Measurements from ENCODE around the gene ULBP1. TPM values are rescaled to one million over a fixed set of nuclear protein-coding genes. Genes with fewer than 3 reads are reported as not detected.
"Not testable (repeated sequence)": the region's sequence is repeated elsewhere in the genome, so short reads cannot be mapped to it uniquely, and the experiment has no call there.

ULBP1 gene
- total RNA-seq, 1 donor from 2014 or later = 29.8 TPM

GRCh38 chr6:149924206-149924932 is 39.4 kb upstream of the ULBP1 start:
- no peak for TF ChIP-seq CTCF (IDR thresholded peaks at IDR 0.05)
- DNase-seq (ENCODE audit: low spot score) = no peak
- Mint-ChIP-seq H3K4me3 (ENCODE audit: unreplicated experiment) (no peak overlapping the region), H3K27ac (ENCODE audit: unreplicated experiment) (no peak overlapping the region), H3K4me1 (ENCODE audit: low read depth) (peaks cover 25% of the 10 kb centered on the region), H3K9me3 (ENCODE audit: low read depth) (no peaks in the 10 kb centered on the region), H3K36me3 (ENCODE audit: low read depth) (peaks cover 2% of the 10 kb centered on the region), H3K27me3 (ENCODE audit: low read depth) (peaks cover 23% of the 10 kb centered on the region)

GRCh38 chr6:149924933-149925252 is 38.9 kb upstream of the ULBP1 start:
- Mint-ChIP-seq H3K36me3 (ENCODE audit: low read depth) (peaks cover 2% of the 10 kb centered on the region), H3K4me3 (ENCODE audit: unreplicated experiment) (peak overlapping the region; percentile 79), H3K27ac (ENCODE audit: unreplicated experiment) (no peak overlapping the region), H3K4me1 (ENCODE audit: low read depth) (peaks cover 25% of the 10 kb centered on the region), H3K9me3 (ENCODE audit: low read depth) (no peaks in the 10 kb centered on the region), H3K27me3 (ENCODE audit: low read depth) (peaks cover 28% of the 10 kb centered on the region)
- no peak for TF ChIP-seq CTCF (IDR thresholded peaks at IDR 0.05)
- DNase-seq (ENCODE audit: low spot score) = no peak

- no peak for DNase-seq (ENCODE audit: low spot score)
- Mint-ChIP-seq H3K27me3 (ENCODE audit: low read depth) (peaks cover 34% of the 10 kb centered on the region), H3K36me3 (ENCODE audit: low read depth) (no peaks in the 10 kb centered on the region), H3K9me3 (ENCODE audit: low read depth) (no peaks in the 10 kb centered on the region), H3K4me1 (ENCODE audit: low read depth) (peaks cover 25% of the 10 kb centered on the region), H3K27ac (ENCODE audit: unreplicated experiment) (no peak overlapping the region), H3K4me3 (ENCODE audit: unreplicated experiment) (peak overlapping the region; percentile 79)
- TF ChIP-seq CTCF (IDR thresholded peaks at IDR 0.05) = no peak
These were observed 38.3 kb upstream of the ULBP1 start for GRCh38 chr6:149925253-149925973.

DNA sequence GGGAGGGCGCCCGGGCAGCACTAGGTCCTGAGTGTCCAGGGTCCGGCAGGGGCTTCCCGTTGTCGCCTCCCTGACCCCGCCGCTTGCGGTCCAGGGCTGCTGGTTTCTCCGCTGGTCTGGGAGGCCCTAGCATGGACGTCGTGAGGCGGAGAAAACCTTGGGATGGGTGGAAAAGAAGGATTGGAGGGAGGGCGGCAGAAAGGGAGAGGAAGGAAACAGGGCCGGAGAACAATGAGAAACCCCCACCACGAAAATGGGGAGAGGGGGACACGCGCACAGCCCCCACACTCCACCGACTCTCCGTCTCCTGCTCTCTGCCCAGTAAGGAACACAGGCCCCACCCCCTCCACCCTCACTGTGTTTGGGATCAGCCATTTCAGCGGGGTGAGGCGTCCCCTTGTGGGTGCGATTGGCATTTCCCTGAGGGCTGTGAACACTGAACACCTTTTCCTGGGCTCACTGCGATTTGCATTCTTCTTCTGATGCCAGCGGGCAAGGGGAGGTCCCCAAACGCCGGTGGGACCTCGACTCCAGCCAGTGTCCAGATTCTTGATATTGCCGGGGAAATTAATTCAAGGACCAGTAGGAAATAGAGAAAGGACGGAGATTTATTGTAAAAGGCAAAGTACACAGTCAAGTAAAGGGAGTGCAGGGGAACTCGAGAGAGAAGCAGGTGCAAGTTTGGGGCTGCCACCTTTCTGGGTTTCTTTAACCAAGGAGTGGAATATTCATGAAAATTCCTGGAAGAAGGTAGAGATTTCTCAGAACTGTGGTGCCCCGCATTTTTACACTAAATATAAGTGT is 37.6 kb upstream of the ULBP1 start:
- no peak for DNase-seq (ENCODE audit: low spot score)
- Mint-ChIP-seq H3K27me3 (ENCODE audit: low read depth) (peaks cover 41% of the 10 kb centered on the region), H3K4me3 (ENCODE audit: unreplicated experiment) (peak overlapping the region; percentile 79), H3K27ac (ENCODE audit: unreplicated experiment) (peak overlapping the region; percentile 55), H3K9me3 (ENCODE audit: low read depth) (no peaks in the 10 kb centered on the region), H3K4me1 (ENCODE audit: low read depth) (peaks cover 25% of the 10 kb centered on the region), H3K36me3 (ENCODE audit: low read depth) (peaks cover 2% of the 10 kb centered on the region)
- peak; percentile 92 for TF ChIP-seq CTCF (IDR thresholded peaks at IDR 0.05)

DNA sequence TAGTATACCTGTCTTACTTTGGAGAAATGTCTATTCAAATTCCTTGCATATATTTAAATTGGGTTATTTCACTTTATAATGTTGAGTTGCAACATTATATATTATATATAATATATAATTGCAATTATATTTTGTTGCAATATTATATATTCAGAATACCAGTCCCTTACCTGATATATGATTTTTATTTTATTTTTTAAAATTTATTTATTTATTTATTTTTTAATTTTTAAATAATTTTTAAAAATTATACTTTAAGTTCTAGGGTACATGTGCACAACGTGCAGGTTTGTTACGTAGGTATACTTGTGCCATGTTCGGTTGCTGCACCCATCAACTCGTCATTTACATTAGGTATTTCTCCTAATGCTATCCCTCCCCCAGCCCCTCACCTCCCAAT is 36.7 kb upstream of the ULBP1 start:
- not testable (repeated sequence) for DNase-seq (ENCODE audit: low spot score); H3K4me3 Mint-ChIP-seq (ENCODE audit: unreplicated experiment); H3K36me3 Mint-ChIP-seq (ENCODE audit: low read depth); H3K9me3 Mint-ChIP-seq (ENCODE audit: low read depth); H3K27ac Mint-ChIP-seq (ENCODE audit: unreplicated experiment)
- H3K27me3 Mint-ChIP-seq (ENCODE audit: low read depth) = peaks cover 47% of the 10 kb centered on the region
- peaks cover 22% of the 10 kb centered on the region for H3K4me1 Mint-ChIP-seq (ENCODE audit: low read depth)
